ENCODE data around the gene PPP1R15B. TPM values are rescaled to one million over a fixed set of nuclear protein-coding genes. Genes with fewer than 3 reads are reported as not detected.
A peak's percentile ranks its signal among the peaks of the same experiment; 100 is the strongest.

PPP1R15B gene
- total and polyA plus RNA-seq, 10 of the 15 experiments (the other 5 are each of a cell fraction or from before 2014, with no cell fraction given): 13.9 to 38.1 (median 26.5) TPM

DNA sequence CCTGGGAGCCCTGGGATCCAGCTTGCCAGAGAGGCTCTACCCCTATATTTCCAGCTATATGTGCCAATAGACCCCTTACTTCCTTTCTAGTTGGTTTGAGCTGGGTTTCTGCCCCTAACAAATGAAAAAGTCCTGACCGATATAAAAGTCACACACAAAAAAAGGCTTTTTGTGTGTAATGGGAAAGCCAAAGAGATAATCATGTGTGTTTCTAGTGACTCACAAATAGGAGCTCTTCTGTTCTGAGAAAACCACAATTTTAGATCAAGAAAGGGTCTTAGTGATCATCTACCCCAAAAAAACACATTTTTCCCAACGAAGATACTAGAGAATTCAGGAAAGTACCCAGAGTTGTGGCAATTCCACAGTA is 28.9 kb downstream of the PPP1R15B start:
- Histone ChIP-seq H3K9me3 (replicated peaks; ENCODE audit: control insufficient read depth, insufficient read depth, low read length) (no peaks in the 10 kb centered on the region), H3K4me3 (no peak overlapping the region), H3K4me1 (ENCODE audit: control insufficient read depth, insufficient read depth, low read length) (peaks cover 6% of the 10 kb centered on the region), H2AFZ (ENCODE audit: control insufficient read depth, low read depth, low read length) (no peak overlapping the region), H3K27me3 (replicated peaks in 1 of 2; ENCODE audit: control insufficient read depth in 2 of 2, insufficient read depth in 2 of 2, low read length in 1 of 2) (peaks cover 0 to 2% of the 10 kb centered on the region in 2 experiments; a peak in 2 of 4 replicates), H3K36me3 (ENCODE audit: control insufficient read depth in 2 of 2, insufficient read depth in 2 of 2, low read length in 1 of 2) (no peaks in the 10 kb centered on the region), H3K4me2 (ENCODE audit: control insufficient read depth, insufficient read depth) (peak overlapping the region; percentile 21; the same call in 1 of the 2 replicates), H3K9ac (ENCODE audit: control insufficient read depth, insufficient read depth, low read length) (no peak overlapping the region), H3K27ac (ENCODE audit: control insufficient read depth, insufficient read depth) (no peak overlapping the region), H3K79me2 (ENCODE audit: control insufficient read depth, insufficient read depth, low read length) (no peaks in the 10 kb centered on the region), H4K20me1 (ENCODE audit: control insufficient read depth, insufficient read depth) (no peaks in the 10 kb centered on the region)
- no peak for ATAC-seq
- in situ Hi-C loops (cut with MboI): no loop called here
- no TSS peak for BruUV-seq (replicated peaks)
- ChIA-PET SMC1A (ENCODE audit: uncharacterized antibody, unreplicated experiment) (interaction anchor here (1.1 to 6.7 kb wide), 7 partner anchors 12 to 110 kb away, joined by 3 to 109 read pairs (median 9); no protein-coding TSS in a partner anchor), RAD21 (ENCODE audit: unreplicated experiment) (interaction anchor here (1.1 to 11.4 kb wide), 5 partner anchors 9 to 28 kb away, joined by 3 to 133 read pairs (median 7); no protein-coding TSS in a partner anchor), POLR2A (interaction anchor here (0.6 to 1.9 kb wide), 4 partner anchors 13 to 337 kb away, joined by 3 to 8 read pairs (median 5); no protein-coding TSS in a partner anchor), CTCF (interaction anchor here (0.9 to 17.7 kb wide), 10 partner anchors 14 to 409 kb away, joined by 3 to 297 read pairs (median 4); partner anchors contain the start of gene PLEKHA6)
- no peak for TF ChIP-seq ZNF217 (IDR thresholded peaks at IDR 0.05)
- TF ChIP-seq RAD21 (IDR thresholded peaks at IDR 0.05; ENCODE audit: insufficient read depth, low read depth, low read length): no peak
- no peak for TF ChIP-seq RFX5 (IDR thresholded peaks at IDR 0.05; ENCODE audit: low read depth, low read length)
- no peak for TF ChIP-seq SMARCA5 (IDR thresholded peaks at IDR 0.05)
- no peak for TF ChIP-seq SIX5 (IDR thresholded peaks at IDR 0.05; ENCODE audit: low read depth, low read length, severe bottlenecking)
- TF ChIP-seq, protein P1, sequence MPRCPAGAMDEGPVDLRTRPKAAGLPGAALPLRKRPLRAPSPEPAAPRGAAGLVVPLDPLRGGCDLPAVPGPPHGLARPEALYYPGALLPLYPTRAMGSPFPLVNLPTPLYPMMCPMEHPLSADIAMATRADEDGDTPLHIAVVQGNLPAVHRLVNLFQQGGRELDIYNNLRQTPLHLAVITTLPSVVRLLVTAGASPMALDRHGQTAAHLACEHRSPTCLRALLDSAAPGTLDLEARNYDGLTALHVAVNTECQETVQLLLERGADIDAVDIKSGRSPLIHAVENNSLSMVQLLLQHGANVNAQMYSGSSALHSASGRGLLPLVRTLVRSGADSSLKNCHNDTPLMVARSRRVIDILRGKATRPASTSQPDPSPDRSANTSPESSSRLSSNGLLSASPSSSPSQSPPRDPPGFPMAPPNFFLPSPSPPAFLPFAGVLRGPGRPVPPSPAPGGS (IDR thresholded peaks at IDR 0.05; ENCODE audit: borderline replicate concordance, insufficient read depth, low read depth, low read length, poor library complexity, severe bottlenecking): no peak
- TF ChIP-seq PAX5 (IDR thresholded peaks at IDR 0.05; ENCODE audit: borderline replicate concordance, low read depth, low read length): no peak
- TF ChIP-seq, protein P2, sequence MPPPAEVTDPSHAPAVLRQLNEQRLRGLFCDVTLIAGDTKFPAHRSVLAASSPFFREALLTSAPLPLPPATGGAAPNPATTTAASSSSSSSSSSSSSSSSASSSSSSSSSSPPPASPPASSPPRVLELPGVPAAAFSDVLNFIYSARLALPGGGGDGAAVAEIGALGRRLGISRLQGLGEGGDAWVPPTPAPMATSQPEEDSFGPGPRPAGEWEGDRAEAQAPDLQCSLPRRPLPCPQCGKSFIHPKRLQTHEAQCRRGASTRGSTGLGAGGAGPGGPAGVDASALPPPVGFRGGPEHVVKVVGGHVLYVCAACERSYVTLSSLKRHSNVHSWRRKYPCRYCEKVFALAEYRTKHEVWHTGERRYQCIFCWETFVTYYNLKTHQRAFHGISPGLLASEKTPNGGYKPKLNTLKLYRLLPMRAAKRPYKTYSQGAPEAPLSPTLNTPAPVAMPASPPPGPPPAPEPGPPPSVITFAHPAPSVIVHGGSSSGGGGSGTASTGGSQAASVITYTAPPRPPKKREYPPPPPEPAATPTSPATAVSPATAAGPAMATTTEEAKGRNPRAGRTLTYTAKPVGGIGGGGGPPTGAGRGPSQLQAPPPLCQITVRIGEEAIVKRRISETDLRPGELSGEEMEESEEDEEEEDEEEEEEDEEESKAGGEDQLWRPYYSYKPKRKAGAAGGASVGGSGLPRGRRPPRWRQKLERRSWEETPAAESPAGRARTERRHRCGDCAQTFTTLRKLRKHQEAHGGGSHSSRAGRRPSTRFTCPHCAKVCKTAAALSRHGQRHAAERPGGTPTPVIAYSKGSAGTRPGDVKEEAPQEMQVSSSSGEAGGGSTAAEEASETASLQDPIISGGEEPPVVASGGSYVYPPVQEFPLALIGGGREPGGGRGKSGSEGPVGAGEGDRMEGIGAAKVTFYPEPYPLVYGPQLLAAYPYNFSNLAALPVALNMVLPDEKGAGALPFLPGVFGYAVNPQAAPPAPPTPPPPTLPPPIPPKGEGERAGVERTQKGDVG (CRISPR knock-in tag; IDR thresholded peaks at IDR 0.05): no peak
- no peak for TF ChIP-seq HDGF (IDR thresholded peaks at IDR 0.05)
- TF ChIP-seq CBX5 (IDR thresholded peaks at IDR 0.05; ENCODE audit: low read depth): no peak
- TF ChIP-seq, protein P3, sequence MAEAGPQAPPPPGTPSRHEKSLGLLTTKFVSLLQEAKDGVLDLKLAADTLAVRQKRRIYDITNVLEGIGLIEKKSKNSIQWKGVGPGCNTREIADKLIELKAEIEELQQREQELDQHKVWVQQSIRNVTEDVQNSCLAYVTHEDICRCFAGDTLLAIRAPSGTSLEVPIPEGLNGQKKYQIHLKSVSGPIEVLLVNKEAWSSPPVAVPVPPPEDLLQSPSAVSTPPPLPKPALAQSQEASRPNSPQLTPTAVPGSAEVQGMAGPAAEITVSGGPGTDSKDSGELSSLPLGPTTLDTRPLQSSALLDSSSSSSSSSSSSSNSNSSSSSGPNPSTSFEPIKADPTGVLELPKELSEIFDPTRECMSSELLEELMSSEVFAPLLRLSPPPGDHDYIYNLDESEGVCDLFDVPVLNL (IDR thresholded peaks at IDR 0.05; ENCODE audit: low read depth, low read length): no peak
- WGBS (ENCODE audit: insufficient coverage, insufficient replicate concordance, low lambda C conversion rate, missing lambda C conversion rate): 18% methylated on average over 2 of the region's 2 CpGs
- intact Hi-C loops (cut with micrococcal nuclease; ENCODE audit: unreplicated experiment): no loop called here
- no peak for DNase-seq (ENCODE audit: low read depth, low spot score)
- no peak for FAIRE-seq

All from GM12878 (cell line).